ENCODE results near the gene CDAN1.

Gene CDAN1

DNA sequence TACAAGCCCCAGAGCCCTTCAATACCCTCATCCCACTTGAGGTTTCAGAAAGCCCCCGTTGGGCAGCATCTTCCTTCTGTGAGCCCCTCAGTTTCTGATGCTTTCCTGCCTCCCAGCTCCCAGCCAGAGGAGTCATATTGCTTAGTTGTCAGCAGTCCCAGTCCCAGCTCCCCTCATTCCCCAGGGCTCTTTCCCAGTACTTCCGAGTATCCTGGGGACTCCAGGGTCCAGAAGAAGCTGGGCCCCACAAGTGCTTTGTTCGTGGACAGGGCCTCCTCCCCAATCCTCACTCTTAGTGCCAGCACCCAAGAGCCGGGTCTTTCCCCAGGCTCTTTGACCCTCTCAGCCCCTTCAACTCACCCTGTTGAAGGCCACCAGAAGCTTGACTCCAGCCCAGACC, 43.9 kb downstream of the CDAN1 start:
- no peak overlapping the region for H3K4me3 ChIP-seq (replicated peaks; ENCODE audit: insufficient read depth, low read length)
- H3K27ac ChIP-seq (replicated peaks): no peak overlapping the region
- no peak for DNase-seq (ENCODE audit: low read depth in 1 of 2, low spot score in 1 of 2)
- no peaks in the 10 kb centered on the region for H3K27me3 ChIP-seq (ENCODE audit: insufficient read depth, poor library complexity, severe bottlenecking)
- TF ChIP-seq REST (IDR thresholded peaks at IDR 0.05; ENCODE audit: insufficient replicate concordance, low read depth): no peak
- no peak for TF ChIP-seq GABPA (IDR thresholded peaks at IDR 0.05; ENCODE audit: low read depth)
- TF ChIP-seq, protein P1, sequence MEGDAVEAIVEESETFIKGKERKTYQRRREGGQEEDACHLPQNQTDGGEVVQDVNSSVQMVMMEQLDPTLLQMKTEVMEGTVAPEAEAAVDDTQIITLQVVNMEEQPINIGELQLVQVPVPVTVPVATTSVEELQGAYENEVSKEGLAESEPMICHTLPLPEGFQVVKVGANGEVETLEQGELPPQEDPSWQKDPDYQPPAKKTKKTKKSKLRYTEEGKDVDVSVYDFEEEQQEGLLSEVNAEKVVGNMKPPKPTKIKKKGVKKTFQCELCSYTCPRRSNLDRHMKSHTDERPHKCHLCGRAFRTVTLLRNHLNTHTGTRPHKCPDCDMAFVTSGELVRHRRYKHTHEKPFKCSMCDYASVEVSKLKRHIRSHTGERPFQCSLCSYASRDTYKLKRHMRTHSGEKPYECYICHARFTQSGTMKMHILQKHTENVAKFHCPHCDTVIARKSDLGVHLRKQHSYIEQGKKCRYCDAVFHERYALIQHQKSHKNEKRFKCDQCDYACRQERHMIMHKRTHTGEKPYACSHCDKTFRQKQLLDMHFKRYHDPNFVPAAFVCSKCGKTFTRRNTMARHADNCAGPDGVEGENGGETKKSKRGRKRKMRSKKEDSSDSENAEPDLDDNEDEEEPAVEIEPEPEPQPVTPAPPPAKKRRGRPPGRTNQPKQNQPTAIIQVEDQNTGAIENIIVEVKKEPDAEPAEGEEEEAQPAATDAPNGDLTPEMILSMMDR (IDR thresholded peaks at IDR 0.05; ENCODE audit: insufficient read depth, low read length): no peak
- no peak for TF ChIP-seq SPI1 (IDR thresholded peaks at IDR 0.05; ENCODE audit: borderline replicate concordance, low read depth)
- no peak for TF ChIP-seq POLR2AphosphoS5 (IDR thresholded peaks at IDR 0.05; ENCODE audit: low read depth)

GRCh38 chr15:42692536-42692935, 44.4 kb downstream of the CDAN1 start:
- DNase-seq (ENCODE audit: low read depth in 1 of 2, low spot score in 1 of 2): no peak
- TF ChIP-seq REST (IDR thresholded peaks at IDR 0.05; ENCODE audit: insufficient replicate concordance, low read depth) (no peak), SPI1 (IDR thresholded peaks at IDR 0.05; ENCODE audit: borderline replicate concordance, low read depth) (no peak), GABPA (IDR thresholded peaks at IDR 0.05; ENCODE audit: low read depth) (no peak), POLR2AphosphoS5 (IDR thresholded peaks at IDR 0.05; ENCODE audit: low read depth) (no peak)
- TF ChIP-seq, protein P1 (IDR thresholded peaks at IDR 0.05; ENCODE audit: insufficient read depth, low read length): no peak
- H3K27ac ChIP-seq (replicated peaks): no peak overlapping the region
- H3K27me3 ChIP-seq (ENCODE audit: insufficient read depth, poor library complexity, severe bottlenecking): no peaks in the 10 kb centered on the region
- H3K4me3 ChIP-seq (replicated peaks; ENCODE audit: insufficient read depth, low read length): no peak overlapping the region

GRCh38 chr15:42691770-42692169, 45.2 kb downstream of the CDAN1 start:
- no peak overlapping the region for H3K27ac ChIP-seq (replicated peaks)
- H3K4me3 ChIP-seq (replicated peaks; ENCODE audit: insufficient read depth, low read length): no peak overlapping the region
- no peak for DNase-seq (ENCODE audit: low read depth in 1 of 2, low spot score in 1 of 2)
- H3K27me3 ChIP-seq (ENCODE audit: insufficient read depth, poor library complexity, severe bottlenecking): no peaks in the 10 kb centered on the region
- TF ChIP-seq GABPA (IDR thresholded peaks at IDR 0.05; ENCODE audit: low read depth) (no peak), REST (IDR thresholded peaks at IDR 0.05; ENCODE audit: insufficient replicate concordance, low read depth) (no peak)

GRCh38 chr15:42691308-42691707, 45.6 kb downstream of the CDAN1 start:
- TF ChIP-seq, protein P1 (IDR thresholded peaks at IDR 0.05; ENCODE audit: insufficient read depth, low read length): no peak
- TF ChIP-seq SPI1 (IDR thresholded peaks at IDR 0.05; ENCODE audit: borderline replicate concordance, low read depth) (no peak), REST (IDR thresholded peaks at IDR 0.05; ENCODE audit: insufficient replicate concordance, low read depth) (no peak), POLR2AphosphoS5 (IDR thresholded peaks at IDR 0.05; ENCODE audit: low read depth) (0 out of 2 replicates have a peak, but pooled peaks have one; percentile 26), GABPA (IDR thresholded peaks at IDR 0.05; ENCODE audit: low read depth) (no peak)
- no peaks in the 10 kb centered on the region for H3K27me3 ChIP-seq (ENCODE audit: insufficient read depth, poor library complexity, severe bottlenecking)
- DNase-seq (ENCODE audit: low read depth in 1 of 2, low spot score in 1 of 2): peak; percentile 12 to 54
- H3K27ac ChIP-seq (replicated peaks): no peak overlapping the region
- no peak overlapping the region for H3K4me3 ChIP-seq (replicated peaks; ENCODE audit: insufficient read depth, low read length)
